HG03280 (cell line): Measurements from ENCODE around the gene CCNJL.

Experiments used
- ATAC-seq: cut with Tn5 transposase; IDR thresholded peaks from one replicate; pipeline ENCODE4 v1.9.1; 2021; ENCODE audit warnings: mild to moderate bottlenecking, moderate library complexity; ENCODE audit not compliant: unreplicated experiment

CCNJL gene

DNA sequence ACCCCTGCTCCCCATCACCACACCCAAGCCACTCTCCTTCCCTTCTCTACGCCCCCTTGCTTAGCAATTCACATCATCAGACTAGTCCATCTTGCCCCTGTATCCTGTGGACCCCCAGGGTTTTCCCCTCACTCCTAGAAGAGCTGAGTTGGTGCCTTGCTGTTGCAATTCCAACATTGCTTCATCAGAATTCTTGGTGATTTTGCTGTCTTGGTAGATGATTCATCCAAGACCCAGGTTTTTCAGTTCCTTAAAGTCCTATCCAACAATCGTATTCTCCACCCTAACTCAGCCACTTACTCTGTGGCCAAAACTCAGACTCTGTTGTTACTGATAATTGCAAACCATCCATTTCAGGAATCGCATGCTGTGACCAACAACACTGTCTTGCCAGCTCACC, 21.4 kb upstream of the CCNJL start:
- no peak for ATAC-seq

DNA sequence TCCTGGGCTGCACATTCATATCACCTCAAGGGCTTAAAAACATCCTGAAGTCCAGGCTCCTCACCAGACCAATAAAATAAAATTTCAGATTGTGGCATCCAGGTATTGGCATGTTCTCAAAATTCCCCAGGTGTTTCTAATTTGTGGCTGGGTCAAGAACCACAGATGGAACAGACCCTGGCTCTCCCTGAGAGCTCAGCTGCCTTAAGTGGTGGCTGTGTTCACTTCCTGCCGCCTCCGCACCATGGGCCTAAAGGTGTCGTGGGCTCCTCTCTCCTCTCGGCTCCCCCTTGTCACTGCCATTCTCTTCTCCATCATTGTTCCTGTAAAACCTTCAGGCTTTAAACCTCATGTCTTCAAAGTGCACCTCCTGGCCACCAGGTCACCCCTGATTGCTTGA, 17.8 kb upstream of the CCNJL start:
- ATAC-seq: no peak

GRCh38 chr5:160327818-160328217, 15.5 kb upstream of the CCNJL start:
- ATAC-seq: no peak

GRCh38 chr5:160326981-160327380, 14.6 kb upstream of the CCNJL start:
- ATAC-seq: no peak

DNA sequence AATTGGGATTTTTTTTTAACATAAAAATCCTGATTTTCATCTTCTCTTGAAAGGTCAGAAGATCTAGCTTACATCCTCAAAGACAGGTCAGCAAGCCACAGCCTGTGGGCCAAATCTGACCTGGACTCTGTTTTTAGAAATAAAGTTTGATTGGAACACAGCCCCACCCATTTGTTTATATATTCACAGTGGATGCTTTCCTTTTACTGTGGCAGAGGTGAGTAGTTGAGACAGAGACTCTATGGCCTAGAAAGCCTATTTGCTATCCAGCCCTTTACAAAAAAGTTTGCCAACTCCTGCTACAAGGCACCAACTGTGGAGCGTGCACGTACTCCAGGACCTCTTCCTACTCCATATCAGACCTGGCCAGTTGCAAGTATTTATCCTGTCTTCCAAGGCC, 13.4 kb upstream of the CCNJL start:
- no peak for ATAC-seq

- ATAC-seq: no peak
These were observed 12.5 kb upstream of the CCNJL start for GRCh38 chr5:160324886-160325285.

GRCh38 chr5:160318409-160318808, 6.0 kb upstream of the CCNJL start:
- ATAC-seq: no peak

- ATAC-seq: no peak
These were observed 5.1 kb upstream of the CCNJL start for GRCh38 chr5:160317434-160317833.

- ATAC-seq: no peak
These were observed 3.6 kb upstream of the CCNJL start for GRCh38 chr5:160315968-160316367.

GRCh38 chr5:160312960-160313727, 780 bp upstream of the CCNJL start:
- ATAC-seq: no peak

DNA sequence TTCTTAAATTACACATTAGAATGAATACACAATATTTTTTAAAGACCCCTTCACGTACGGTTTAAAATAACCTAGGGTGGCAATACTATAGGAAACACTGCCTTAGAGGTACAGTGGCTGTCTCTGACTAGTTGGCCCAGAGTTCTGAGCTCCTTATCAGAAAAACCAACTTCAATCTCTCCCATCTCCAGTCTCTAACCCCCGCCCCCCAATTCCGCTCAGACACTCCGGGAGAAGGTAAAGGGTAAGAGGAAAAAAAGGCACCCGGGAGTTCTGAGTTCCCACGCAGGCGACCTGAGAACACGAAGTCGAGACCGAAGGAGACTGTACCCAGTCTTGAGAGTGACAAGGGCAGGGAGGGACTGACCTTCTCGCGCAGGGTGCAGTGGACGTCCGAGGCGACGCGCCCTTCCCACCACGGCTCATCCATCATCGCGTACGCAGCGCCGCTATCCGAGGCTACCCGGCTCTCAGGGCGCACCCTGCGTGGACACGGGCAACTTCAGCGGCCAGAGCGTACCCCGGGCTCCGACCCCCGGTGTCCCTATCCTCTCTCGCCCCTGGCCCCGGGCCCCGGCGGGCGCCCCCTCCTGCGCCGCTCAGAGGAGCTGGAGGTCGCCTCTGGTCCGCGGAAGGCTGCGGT, 752 bp downstream of the CCNJL start:
- no peak for ATAC-seq

DNA sequence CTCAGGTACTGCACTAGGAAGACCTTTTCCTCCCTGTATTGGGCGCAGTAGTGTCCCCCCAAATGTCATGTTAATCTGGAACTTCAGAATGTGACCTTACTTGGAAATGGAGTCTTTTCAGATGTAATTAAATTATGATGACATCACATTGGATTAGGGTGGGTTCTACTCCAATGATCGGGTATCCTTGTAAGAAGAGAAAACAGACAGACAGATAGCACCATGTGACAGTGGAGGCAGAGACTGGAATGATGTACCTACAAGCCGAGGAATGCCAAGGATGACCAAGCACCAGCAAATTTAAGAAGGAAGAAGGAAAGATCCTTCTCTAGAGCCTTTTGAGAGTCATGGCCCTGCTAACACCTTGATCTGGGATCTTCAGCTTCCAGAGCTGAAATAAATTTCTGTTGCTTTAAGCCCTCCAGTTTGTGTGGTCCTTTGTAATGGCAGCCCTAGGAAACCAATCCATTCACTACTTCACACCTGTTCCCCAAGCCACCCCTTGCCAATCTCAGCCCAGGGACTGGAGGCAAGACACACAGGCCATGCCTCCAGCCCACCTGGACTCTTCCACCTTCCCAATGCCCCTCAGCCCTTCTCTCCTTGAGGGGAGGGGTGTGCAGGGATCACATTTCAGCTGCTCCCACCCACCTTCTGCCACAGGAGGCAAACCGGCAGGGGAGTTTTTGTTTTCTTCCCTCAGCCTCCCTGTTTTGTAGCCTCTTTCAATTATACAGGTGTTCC, 1.6 kb downstream of the CCNJL start:
- ATAC-seq: no peak

GRCh38 chr5:160310140-160310539, 2.2 kb downstream of the CCNJL start:
- no peak for ATAC-seq

GRCh38 chr5:160306696-160307095, 5.7 kb downstream of the CCNJL start:
- ATAC-seq: no peak

DNA sequence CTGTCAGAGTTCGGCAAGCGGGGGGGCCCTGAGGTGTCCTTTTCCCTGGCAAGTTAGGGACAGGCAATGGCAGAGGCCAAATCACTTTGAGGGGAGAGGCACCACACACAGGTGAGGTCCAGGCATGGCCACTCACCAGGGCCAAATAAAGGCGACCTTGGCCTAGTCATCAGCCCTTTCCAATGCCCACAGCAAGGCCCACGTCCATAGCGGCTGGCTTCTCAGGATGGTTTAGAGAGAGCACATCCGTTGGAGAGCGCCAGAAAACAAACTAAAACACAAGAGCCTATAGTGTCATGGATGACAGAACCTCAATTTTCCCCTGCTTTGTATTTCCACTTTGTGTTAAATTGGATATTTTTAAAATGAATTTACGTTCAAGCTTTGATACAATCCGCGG, 7.0 kb downstream of the CCNJL start:
- ATAC-seq: no peak

GRCh38 chr5:160303690-160304089, 8.7 kb downstream of the CCNJL start:
- ATAC-seq: no peak

GRCh38 chr5:160298189-160298588, 14.2 kb downstream of the CCNJL start:
- ATAC-seq: no peak

DNA sequence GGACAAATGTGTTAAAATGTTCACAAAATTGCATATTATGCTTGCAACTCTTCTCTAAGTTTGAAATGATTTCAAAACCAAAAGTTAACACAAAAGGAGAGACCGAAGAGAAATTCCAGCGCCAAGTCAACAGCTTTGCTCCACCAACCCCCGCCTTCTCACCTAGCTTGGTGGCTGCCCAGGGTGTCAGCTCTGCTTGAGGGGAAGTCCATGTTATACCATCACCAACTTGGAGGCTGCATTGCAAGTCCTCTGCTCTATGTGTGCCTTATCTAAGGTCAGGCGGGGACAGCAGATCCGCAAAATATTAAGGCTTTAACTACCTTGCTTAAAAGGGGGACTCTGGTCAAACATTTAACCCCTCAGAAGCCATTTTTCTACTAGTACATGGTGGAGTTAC, 14.6 kb downstream of the CCNJL start:
- ATAC-seq: no peak

- no peak for ATAC-seq
These were observed 15.4 kb downstream of the CCNJL start for GRCh38 chr5:160297004-160297403.

- no peak for ATAC-seq
These were observed 15.9 kb downstream of the CCNJL start for GRCh38 chr5:160296496-160296895.

DNA sequence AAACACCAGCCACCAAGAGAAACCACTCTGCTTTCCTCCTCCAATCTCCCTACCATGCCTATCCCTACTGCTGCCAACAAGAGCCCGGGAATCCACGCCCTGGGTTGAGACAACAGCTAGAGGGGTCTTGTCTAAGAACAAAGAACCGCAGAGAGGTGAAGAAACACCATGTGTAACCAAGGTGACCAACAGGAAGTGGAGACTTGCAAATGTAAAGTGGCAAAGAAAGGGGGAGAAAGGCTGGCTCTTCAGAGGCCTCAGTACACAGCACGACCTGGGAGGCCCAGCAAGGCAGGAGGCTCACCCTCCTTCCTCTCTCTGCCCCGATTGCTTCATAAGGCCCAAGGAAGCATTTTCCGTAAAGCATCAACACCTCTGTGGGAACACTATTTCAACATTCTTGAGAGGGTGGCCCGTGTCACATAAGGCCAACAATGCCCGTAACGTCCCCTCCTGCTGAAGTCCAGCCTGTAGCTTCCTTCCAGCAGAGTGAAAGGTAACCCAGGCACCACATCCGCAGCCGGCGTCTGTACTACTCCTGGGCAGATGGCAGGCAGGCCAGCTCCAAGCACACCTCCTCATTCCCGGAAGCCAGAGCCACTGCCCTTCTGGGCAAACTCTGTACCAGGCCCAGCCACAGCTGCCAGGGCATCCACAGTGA, 18.3 kb downstream of the CCNJL start:
- ATAC-seq: no peak
